GM23338 (cell line): ENCODE data around the gene VPS45.

ENCODE experiments used
- CREB1 ChIP-seq: fragments of 250-450 bp; sonication (Bioruptor Pico); IDR thresholded peaks from 2 replicates; pipeline ENCODE4 v1.5.0; 2020; ENCODE audit warnings: low read depth, mild to moderate bottlenecking, moderate library complexity
- CTCF ChIP-seq, 2 experiments: fragments of 200-600 bp in 1 of 2; sonication (generic) in 1 of 2; conservative IDR thresholded peaks; 2 replicates each; pipeline versions ENCODE4 v1.5.1 to v1.6.1; 2016 to 2017; ENCODE audit warnings: antibody characterized with exemption in 2 of 2, low read depth in 2 of 2, mild to moderate bottlenecking in 2 of 2, moderate library complexity in 1 of 2
- ETS1 ChIP-seq: IDR thresholded peaks from 2 replicates; pipeline ENCODE4 v1.6.1; 2016; ENCODE audit warnings: antibody characterized with exemption
- EZH2 ChIP-seq: fragments of 200-600 bp; sonication (generic); IDR thresholded peaks from one replicate; pipeline ENCODE4 v1.8.0; 2017; ENCODE audit warnings: antibody characterized with exemption, mild to moderate bottlenecking, low read depth; ENCODE audit not compliant: unreplicated experiment
- EZH2phosphoT487 ChIP-seq: fragments of 200-600 bp; sonication (generic); IDR thresholded peaks from one replicate; pipeline ENCODE4 v1.8.1; 2018; ENCODE audit warnings: antibody characterized with exemption; ENCODE audit not compliant: unreplicated experiment
- JUNB ChIP-seq: IDR thresholded peaks from one replicate; pipeline ENCODE4 v1.6.1; 2016; ENCODE audit warnings: antibody characterized with exemption; ENCODE audit not compliant: unreplicated experiment
- NANOG ChIP-seq: IDR thresholded peaks from 2 replicates; pipeline ENCODE4 v1.6.1; 2016; ENCODE audit warnings: antibody characterized with exemption, borderline replicate concordance
- POLR2AphosphoS5 ChIP-seq: IDR thresholded peaks from 2 replicates; pipeline ENCODE4 v1.6.1; 2016; ENCODE audit warnings: antibody characterized with exemption, low read depth
- REST ChIP-seq: IDR thresholded peaks from one replicate; pipeline ENCODE4 v1.6.1; 2018; ENCODE audit warnings: antibody characterized with exemption; ENCODE audit not compliant: unreplicated experiment
- STAT1 ChIP-seq: IDR thresholded peaks from one replicate; pipeline ENCODE4 v1.6.1; 2016; ENCODE audit warnings: antibody characterized with exemption; ENCODE audit not compliant: unreplicated experiment

DNA sequence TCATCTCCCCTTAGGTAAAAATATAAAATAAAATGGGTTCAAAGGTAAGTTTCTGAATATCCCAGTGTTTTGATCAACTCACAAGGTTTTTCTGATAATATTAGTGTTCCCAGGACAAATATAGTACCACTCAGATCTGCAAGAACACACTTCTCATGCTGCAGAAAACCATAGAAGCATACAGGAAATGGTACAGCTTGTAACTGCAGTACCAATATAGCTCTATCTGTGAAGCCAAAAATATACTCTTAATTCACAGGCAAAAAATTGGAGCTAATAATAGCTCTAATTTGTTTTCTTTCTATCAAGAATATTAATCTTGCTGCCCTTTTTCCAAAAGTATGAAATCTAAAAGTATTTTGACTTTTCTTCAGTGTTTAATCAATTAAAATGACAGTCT is 13.2 kb downstream of the VPS45 start:
- no peak for TF ChIP-seq CREB1
- TF ChIP-seq POLR2AphosphoS5: no peak
- no peak for TF ChIP-seq CTCF (conservative IDR thresholded peaks at IDR 0.05; ENCODE audit: low read depth in 2 of 2)
- no peak for TF ChIP-seq NANOG
- no peak for TF ChIP-seq REST
- TF ChIP-seq EZH2: no peak
- no peak for TF ChIP-seq EZH2phosphoT487
- TF ChIP-seq JUNB: no peak
- no peak for TF ChIP-seq STAT1
- TF ChIP-seq ETS1: no peak
